Panc1 (cell line): ENCODE results near the gene SGCE. TPM values are rescaled to one million over a fixed set of nuclear protein-coding genes. Genes with fewer than 3 reads are reported as not detected.

Experiments used
- ATAC-seq: fragments of 200-7000 bp; cut with Tn5 transposase; 2 replicates; pipeline ENCODE4 v1.9.1; 2020; ENCODE audit warnings: mild to moderate bottlenecking, moderate library complexity
- BruUV-seq: library from RNA; stranded (reverse); fragments of 400-500 nt; replicated peaks from 2 replicates; lab custom pipeline; 2021; lab: Mats Ljungman, UMichigan
- CTCF ChIA-PET: fragments of 300-600 bp; sonication (Branson Sonifier 250); formaldehyde crosslinking; loops from one replicate; lab custom pipeline; 2022; ENCODE audit warnings: antibody characterized with exemption; lab: Charles Lee
- POLR2A ChIA-PET: fragments of 300-600 bp; sonication (Branson Sonifier 250); formaldehyde crosslinking; loops from one replicate; lab custom pipeline; 2022; ENCODE audit warnings: antibody characterized with exemption; lab: Charles Lee
- DNase-seq: peaks from one replicate; pipeline ENCODE4 v3.0.0-alpha.2; 2010; ENCODE audit warnings: low read depth, low spot score
- H3K27ac ChIP-seq: 2 replicates; pipeline ENCODE4 v1.5.1; 2011; ENCODE audit warnings: mild to moderate bottlenecking, low read length, inconsistent platforms
- H3K27me3 ChIP-seq: fragments of 200-500 bp; sonication (Bioruptor generic); 2 replicates; pipeline ENCODE4 v1.6.0; 2014; ENCODE audit warnings: low read length, inconsistent platforms; ENCODE audit not compliant: control insufficient read depth, insufficient read depth
- H3K36me3 ChIP-seq: fragments of 200-500 bp; sonication (Bioruptor generic); 2 replicates; pipeline ENCODE4 v1.5.1; 2014; ENCODE audit warnings: inconsistent platforms, mild to moderate bottlenecking, low read length, moderate library complexity; ENCODE audit not compliant: control insufficient read depth, insufficient read depth
- H3K4me1 ChIP-seq: 2 replicates; pipeline ENCODE4 v1.5.1; 2011; ENCODE audit warnings: inconsistent platforms, mild to moderate bottlenecking, low read length, moderate library complexity; ENCODE audit not compliant: control insufficient read depth, insufficient read depth
- H3K4me3 ChIP-seq, 2 experiments: 2 replicates each; pipeline ENCODE4 v1.5.1; 2011 to 2012; ENCODE audit warnings: low read depth in 2 of 2, low read length in 2 of 2, mild to moderate bottlenecking in 2 of 2, inconsistent platforms in 1 of 2, moderate library complexity in 1 of 2
- H3K9me3 ChIP-seq: fragments of 200-500 bp; sonication (Bioruptor generic); 2 replicates; pipeline ENCODE4 v1.5.1; 2014; ENCODE audit warnings: low read depth, mild to moderate bottlenecking, inconsistent platforms, low read length, moderate library complexity; ENCODE audit not compliant: control insufficient read depth, insufficient read depth
- POLR2AphosphoS5 ChIP-seq: IDR thresholded peaks from 2 replicates; pipeline ENCODE4 v1.6.1; 2012; ENCODE audit warnings: mild to moderate bottlenecking, low read depth, low read length, moderate library complexity
- SIN3A ChIP-seq: IDR thresholded peaks from 2 replicates; pipeline ENCODE4 v1.6.1; 2012; ENCODE audit warnings: low read depth, mild to moderate bottlenecking, low read length, moderate library complexity, borderline replicate concordance; ENCODE audit not compliant: insufficient read depth
- TCF7L2 ChIP-seq: IDR thresholded peaks from 2 replicates; pipeline ENCODE4 v1.6.1; 2011; ENCODE audit warnings: mild to moderate bottlenecking, low read depth, low read length, inconsistent platforms
- in situ Hi-C: cut with HindIII; loops from 2 replicates; pipeline ENCODE4 v1.10.0; 2016; ENCODE audit warnings: low sequenced_read_pairs, low pct_unique_long_range_greater_than_20kb
- intact Hi-C: fragments of 100-400 bp; cut with micrococcal nuclease; formaldehyde crosslinking; loops from one replicate; pipeline ENCODE4 v1.10.0; 2022; ENCODE audit not compliant: unreplicated experiment
- total RNA-seq: library from RNA; stranded (reverse); gene quantifications from one replicate; pipeline ENCODE4 v1.2.1, GENCODE V29; 2021; ENCODE audit not compliant: unreplicated experiment
- TF ChIP-seq, protein P1 (sequence below), 2 experiments: IDR thresholded peaks; 2 replicates each; pipeline ENCODE4 v1.6.1; 2011 to 2012; ENCODE audit warnings: low read depth in 2 of 2, control low read depth in 1 of 2, low read length in 1 of 2, mild to moderate bottlenecking in 1 of 2, moderate library complexity in 1 of 2; ENCODE audit not compliant: insufficient read depth in 1 of 2
- TF ChIP-seq, protein P2 (sequence below): fragments of 450-650 bp; IDR thresholded peaks from 2 replicates; pipeline ENCODE4 v1.5.1; 2017; ENCODE audit warnings: mild to moderate bottlenecking

SGCE gene
- total RNA-seq, 1 experiment from 2014 or later = 32.0 TPM

DNA sequence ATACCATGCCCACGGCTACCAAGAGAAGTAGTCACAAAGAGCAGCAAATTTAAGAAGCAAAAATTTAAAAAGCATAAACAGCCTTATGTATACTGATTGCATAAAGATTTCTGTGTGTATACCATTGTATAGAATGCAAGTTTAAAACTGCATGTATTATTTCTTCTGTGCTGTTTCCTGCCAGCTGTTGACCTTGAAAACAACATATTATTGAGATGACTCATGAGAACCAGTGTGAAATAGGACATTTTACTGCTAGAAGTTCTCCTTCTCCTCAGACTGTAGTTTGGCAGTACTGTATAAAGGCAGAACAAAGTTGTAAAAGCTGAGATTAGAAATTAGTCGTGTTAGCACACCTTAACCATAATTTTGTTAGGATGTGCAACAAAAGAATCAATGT lies 42.3 kb upstream of the SGCE start:
- BruUV-seq = no TSS peak
- CTCF ChIA-PET = no interaction called here
- DNase-seq = peak; percentile 65
- Histone ChIP-seq H3K4me3 (no peak overlapping the region), H3K9me3 (no peaks in the 10 kb centered on the region), H3K36me3 (no peaks in the 10 kb centered on the region), H3K27ac (no peak overlapping the region), H3K4me1 (no peaks in the 10 kb centered on the region; the same call in 1 of the 2 replicates), H3K27me3 (no peaks in the 10 kb centered on the region)
- POLR2A ChIA-PET = no interaction called here
- no peak for ATAC-seq
- TF ChIP-seq TCF7L2 (no peak), POLR2AphosphoS5 (no peak), SIN3A (no peak)
- TF ChIP-seq, protein P1, sequence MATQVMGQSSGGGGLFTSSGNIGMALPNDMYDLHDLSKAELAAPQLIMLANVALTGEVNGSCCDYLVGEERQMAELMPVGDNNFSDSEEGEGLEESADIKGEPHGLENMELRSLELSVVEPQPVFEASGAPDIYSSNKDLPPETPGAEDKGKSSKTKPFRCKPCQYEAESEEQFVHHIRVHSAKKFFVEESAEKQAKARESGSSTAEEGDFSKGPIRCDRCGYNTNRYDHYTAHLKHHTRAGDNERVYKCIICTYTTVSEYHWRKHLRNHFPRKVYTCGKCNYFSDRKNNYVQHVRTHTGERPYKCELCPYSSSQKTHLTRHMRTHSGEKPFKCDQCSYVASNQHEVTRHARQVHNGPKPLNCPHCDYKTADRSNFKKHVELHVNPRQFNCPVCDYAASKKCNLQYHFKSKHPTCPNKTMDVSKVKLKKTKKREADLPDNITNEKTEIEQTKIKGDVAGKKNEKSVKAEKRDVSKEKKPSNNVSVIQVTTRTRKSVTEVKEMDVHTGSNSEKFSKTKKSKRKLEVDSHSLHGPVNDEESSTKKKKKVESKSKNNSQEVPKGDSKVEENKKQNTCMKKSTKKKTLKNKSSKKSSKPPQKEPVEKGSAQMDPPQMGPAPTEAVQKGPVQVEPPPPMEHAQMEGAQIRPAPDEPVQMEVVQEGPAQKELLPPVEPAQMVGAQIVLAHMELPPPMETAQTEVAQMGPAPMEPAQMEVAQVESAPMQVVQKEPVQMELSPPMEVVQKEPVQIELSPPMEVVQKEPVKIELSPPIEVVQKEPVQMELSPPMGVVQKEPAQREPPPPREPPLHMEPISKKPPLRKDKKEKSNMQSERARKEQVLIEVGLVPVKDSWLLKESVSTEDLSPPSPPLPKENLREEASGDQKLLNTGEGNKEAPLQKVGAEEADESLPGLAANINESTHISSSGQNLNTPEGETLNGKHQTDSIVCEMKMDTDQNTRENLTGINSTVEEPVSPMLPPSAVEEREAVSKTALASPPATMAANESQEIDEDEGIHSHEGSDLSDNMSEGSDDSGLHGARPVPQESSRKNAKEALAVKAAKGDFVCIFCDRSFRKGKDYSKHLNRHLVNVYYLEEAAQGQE (IDR thresholded peaks at IDR 0.05; ENCODE audit: insufficient read depth in 1 of 2, low read depth in 2 of 2, low read length in 1 of 2) = no peak
- TF ChIP-seq, protein P2, sequence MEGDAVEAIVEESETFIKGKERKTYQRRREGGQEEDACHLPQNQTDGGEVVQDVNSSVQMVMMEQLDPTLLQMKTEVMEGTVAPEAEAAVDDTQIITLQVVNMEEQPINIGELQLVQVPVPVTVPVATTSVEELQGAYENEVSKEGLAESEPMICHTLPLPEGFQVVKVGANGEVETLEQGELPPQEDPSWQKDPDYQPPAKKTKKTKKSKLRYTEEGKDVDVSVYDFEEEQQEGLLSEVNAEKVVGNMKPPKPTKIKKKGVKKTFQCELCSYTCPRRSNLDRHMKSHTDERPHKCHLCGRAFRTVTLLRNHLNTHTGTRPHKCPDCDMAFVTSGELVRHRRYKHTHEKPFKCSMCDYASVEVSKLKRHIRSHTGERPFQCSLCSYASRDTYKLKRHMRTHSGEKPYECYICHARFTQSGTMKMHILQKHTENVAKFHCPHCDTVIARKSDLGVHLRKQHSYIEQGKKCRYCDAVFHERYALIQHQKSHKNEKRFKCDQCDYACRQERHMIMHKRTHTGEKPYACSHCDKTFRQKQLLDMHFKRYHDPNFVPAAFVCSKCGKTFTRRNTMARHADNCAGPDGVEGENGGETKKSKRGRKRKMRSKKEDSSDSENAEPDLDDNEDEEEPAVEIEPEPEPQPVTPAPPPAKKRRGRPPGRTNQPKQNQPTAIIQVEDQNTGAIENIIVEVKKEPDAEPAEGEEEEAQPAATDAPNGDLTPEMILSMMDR = no peak
- in situ Hi-C loops = no loop called here
- intact Hi-C loops = no loop called here

DNA sequence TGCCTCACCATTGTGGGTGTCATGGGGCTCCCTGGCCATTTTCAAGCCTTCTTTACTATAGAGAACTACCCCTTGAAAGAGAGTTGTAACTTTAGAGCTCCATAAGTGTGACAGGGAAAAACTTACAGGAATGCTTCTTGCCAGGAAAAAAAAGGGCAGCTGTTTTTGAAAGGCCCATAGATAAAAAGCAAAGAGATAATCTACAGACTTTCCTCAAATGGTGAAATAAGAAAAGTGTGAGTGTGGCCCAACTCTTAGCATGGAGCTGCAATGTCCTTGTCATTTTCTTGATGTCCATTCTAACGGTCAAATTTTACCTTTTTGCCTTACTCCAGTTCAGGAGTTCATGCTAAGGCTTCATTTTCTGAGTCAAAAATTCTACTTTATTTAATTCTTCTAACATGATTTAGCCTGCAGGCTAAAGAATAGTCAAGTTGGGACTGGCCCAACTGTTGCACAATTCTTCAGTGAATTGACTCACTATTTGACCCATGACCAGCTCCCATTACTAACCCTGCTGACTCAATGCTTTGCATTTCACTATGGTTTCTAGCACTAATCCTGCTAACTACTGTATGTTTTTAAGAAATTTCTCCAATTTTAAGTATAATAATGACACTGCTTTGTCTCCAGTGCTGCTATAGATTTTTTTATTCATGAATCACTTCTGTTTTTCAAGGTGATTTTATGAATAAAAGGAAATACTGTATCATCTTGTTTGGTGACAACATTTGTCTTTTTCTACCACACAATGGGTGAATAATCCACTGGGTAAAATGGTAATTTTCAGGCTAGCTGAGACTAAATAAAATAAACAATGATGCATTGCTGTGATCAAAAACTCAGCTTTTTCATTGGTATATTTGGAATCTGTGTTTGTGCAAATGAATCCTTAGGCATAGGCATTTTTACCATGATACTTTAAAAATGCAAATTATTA lies 41.4 kb upstream of the SGCE start:
- Histone ChIP-seq H3K27ac (no peak overlapping the region), H3K9me3 (no peaks in the 10 kb centered on the region), H3K4me3 (no peak overlapping the region), H3K36me3 (no peaks in the 10 kb centered on the region), H3K4me1 (no peaks in the 10 kb centered on the region; the same call in 1 of the 2 replicates), H3K27me3 (no peaks in the 10 kb centered on the region)
- ATAC-seq (no peak), DNase-seq (peak; percentile 82)
- intact Hi-C loops = no loop called here
- ChIA-PET POLR2A (no interaction called here), CTCF (interaction anchor here (0.6 kb wide), 1 partner anchor 127 kb away, joined by 5 read pairs; no protein-coding TSS in a partner anchor)
- TF ChIP-seq, protein P1 (IDR thresholded peaks at IDR 0.05; ENCODE audit: insufficient read depth in 1 of 2, low read depth in 2 of 2, low read length in 1 of 2) = no peak
- TF ChIP-seq POLR2AphosphoS5 (no peak), SIN3A (no peak), TCF7L2 (no peak)
- TF ChIP-seq, protein P2 = no peak
- in situ Hi-C loops = no loop called here
- BruUV-seq = no TSS peak
